Endothelial cell of umbilical vein (primary cell): ENCODE results near the gene REEP1. TPM values are rescaled to one million over a fixed set of nuclear protein-coding genes. Genes with fewer than 3 reads are reported as not detected.

Experiments used
- BruUV-seq: library from RNA; stranded (reverse); fragments of 400-500 nt; replicated peaks from 2 replicates; lab custom pipeline; 2021; lab: Mats Ljungman, UMichigan
- CTCF ChIA-PET: fragments of 300-600, 350-600 bp; sonication (Branson Sonifier 250); formaldehyde crosslinking; loops from one replicate; lab custom pipeline; 2021; ENCODE audit warnings: antibody characterized with exemption, inconsistent platforms; lab: Charles Lee
- POLR2A ChIA-PET: fragments of 300-600, 350-600 bp; sonication (Branson Sonifier 250); formaldehyde crosslinking; loops from one replicate; lab custom pipeline; 2021; ENCODE audit warnings: antibody characterized with exemption, inconsistent platforms; lab: Charles Lee
- DNase-seq: peaks from one replicate; pipeline ENCODE4 v3.0.0-alpha.2; 2011; ENCODE audit warnings: low read depth, low spot score
- FAIRE-seq: peaks from 2 replicates; lab custom pipeline; 2011; peaks lifted over from hg19 to GRCh38; lab: Jason Lieb, UNC
- H2AFZ ChIP-seq: 2 replicates; pipeline ENCODE4 v1.6.0; 2012; ENCODE audit warnings: low read depth, low read length, control low read depth, inconsistent platforms
- H3K27ac ChIP-seq: 2 replicates; pipeline ENCODE4 v1.5.1; 2011; ENCODE audit warnings: low read depth, mild to moderate bottlenecking, control low read depth, low read length, moderate library complexity; ENCODE audit not compliant: insufficient read depth
- H3K27me3 ChIP-seq, 2 experiments: 2 replicates each; pipeline versions ENCODE4 v1.6.0 to v1.6.1; 2011; ENCODE audit warnings: low read length in 2 of 2, mixed read lengths in 1 of 2; ENCODE audit not compliant: control insufficient read depth in 2 of 2, insufficient read depth in 2 of 2
- H3K36me3 ChIP-seq, 2 experiments: 2 replicates in 1 of 2; 3 replicates in 1 of 2; pipeline ENCODE4 v1.5.1; 2011; ENCODE audit warnings: low read length in 2 of 2, mild to moderate bottlenecking in 1 of 2, moderate library complexity in 1 of 2; ENCODE audit not compliant: control insufficient read depth in 2 of 2, insufficient read depth in 2 of 2; ENCODE audit errors: extremely low read depth in 1 of 2
- H3K4me1 ChIP-seq: 3 replicates; pipeline ENCODE4 v1.5.1; 2011; ENCODE audit warnings: mild to moderate bottlenecking, low read length; ENCODE audit not compliant: control insufficient read depth, insufficient read depth; ENCODE audit errors: extremely low read depth
- H3K4me2 ChIP-seq: 2 replicates; pipeline ENCODE4 v1.6.1; 2011; ENCODE audit warnings: low read length, control low read depth, mixed read lengths; ENCODE audit not compliant: insufficient read depth
- H3K4me3 ChIP-seq, 3 experiments: fragments of 200-600 bp in 1 of 3; sonication (generic), shearing (Covaris generic) in 1 of 3; replicated peaks in 1 of 3; 2 replicates each; pipeline ENCODE4 v1.5.1; 2011 to 2016; ENCODE audit warnings: control low read depth in 3 of 3, low read length in 3 of 3, mild to moderate bottlenecking in 2 of 3, inconsistent platforms in 1 of 3, low read depth in 1 of 3, moderate library complexity in 1 of 3; ENCODE audit not compliant: insufficient read depth in 1 of 3
- H3K79me2 ChIP-seq: 2 replicates; pipeline ENCODE4 v1.6.0; 2012; ENCODE audit warnings: low read length, inconsistent platforms; ENCODE audit not compliant: control insufficient read depth, insufficient read depth
- H3K9ac ChIP-seq: replicated peaks from 2 replicates; pipeline ENCODE3; 2011; ENCODE audit warnings: low read length, control low read depth; ENCODE audit not compliant: insufficient read depth; ENCODE audit errors: extremely low read depth
- H3K9me1 ChIP-seq: replicated peaks from 3 replicates; pipeline ENCODE4 v1.6.0; 2011; ENCODE audit warnings: mild to moderate bottlenecking, low read length; ENCODE audit not compliant: control insufficient read depth, insufficient read depth; ENCODE audit errors: extremely low read depth
- H3K9me3 ChIP-seq: replicated peaks from 2 replicates; pipeline ENCODE4 v1.5.1; 2012; ENCODE audit warnings: low read length, inconsistent platforms; ENCODE audit not compliant: control insufficient read depth, insufficient read depth
- H4K20me1 ChIP-seq: replicated peaks from 2 replicates; pipeline ENCODE3; 2011; ENCODE audit warnings: mild to moderate bottlenecking, low read length; ENCODE audit not compliant: control insufficient read depth, insufficient read depth; ENCODE audit errors: extremely low read depth
- CTCF ChIP-seq, 2 donors: IDR thresholded peaks; 1 replicate in 1 of 2; 2 replicates in 1 of 2; pipeline ENCODE4 v1.5.1; 2011; ENCODE audit warnings: low read length in 2 of 2, mild to moderate bottlenecking in 2 of 2, moderate library complexity in 2 of 2, control low read depth in 1 of 2, inconsistent platforms in 1 of 2, low read depth in 1 of 2; ENCODE audit not compliant: insufficient read depth in 1 of 2; ENCODE audit errors: extremely low read depth in 1 of 2
- EZH2 ChIP-seq: IDR thresholded peaks from 2 replicates; pipeline ENCODE4 v1.6.1; 2012; ENCODE audit warnings: borderline replicate concordance, low read depth, mild to moderate bottlenecking, moderate library complexity, low read length, inconsistent platforms; ENCODE audit not compliant: severe bottlenecking
- FOS ChIP-seq: IDR thresholded peaks from 2 replicates; pipeline ENCODE4 v1.6.1; 2011; ENCODE audit warnings: mild to moderate bottlenecking, low read length, moderate library complexity, borderline replicate concordance; ENCODE audit not compliant: insufficient read depth
- GATA2 ChIP-seq: IDR thresholded peaks from 2 replicates; pipeline ENCODE4 v1.7.0; 2011; ENCODE audit warnings: low read depth, mild to moderate bottlenecking, moderate library complexity, mixed read lengths, low read length; ENCODE audit not compliant: insufficient read length, insufficient read depth
- JUN ChIP-seq: IDR thresholded peaks from 2 replicates; pipeline ENCODE4 v1.6.1; 2011; ENCODE audit warnings: borderline replicate concordance, low read depth; ENCODE audit not compliant: insufficient read length, insufficient read depth
- POLR2A ChIP-seq: IDR thresholded peaks from 2 replicates; pipeline ENCODE4 v1.6.1; 2012; ENCODE audit warnings: low read depth, mild to moderate bottlenecking, control low read depth, low read length
- POLR2AphosphoS5 ChIP-seq: IDR thresholded peaks from 2 replicates; pipeline ENCODE4 v1.6.1; 2012; ENCODE audit warnings: low read depth, mild to moderate bottlenecking, control low read depth, low read length, moderate library complexity; ENCODE audit not compliant: insufficient read depth
- dilution Hi-C: fragments of 300-500 bp; cut with MboI; formaldehyde crosslinking; loops from one replicate; pipeline ENCODE4 v1.15.0; 2019; ENCODE audit warnings: low sequenced_read_pairs; ENCODE audit not compliant: extremely low pct_ligation_motif_present
- intact Hi-C: fragments of 100-400 bp; cut with micrococcal nuclease; formaldehyde crosslinking; loops from one replicate; pipeline ENCODE4 v1.10.0; 2022
- polyA plus RNA-seq, 4 experiments: library from polyadenylated mRNA; depleted of rRNA in 3 of 4; stranded (reverse) in 3 of 4; unstranded in 1 of 4; fragments of >200 nt; gene quantifications; 2 replicates each; pipeline versions ENCODE4 v1.2.1 to v1.2.3, GENCODE V29; 2011 to 2012; ENCODE audit warnings: missing spikeins in 1 of 4
- total RNA-seq: library from RNA; stranded (reverse); gene quantifications from 2 replicates; pipeline ENCODE4 v1.2.3, GENCODE V29; 2021

Gene REEP1
- total and polyA plus RNA-seq, 2 donors (not counting 3 experiments of a cell fraction or from before 2014, with no cell fraction given) = 0.11 to 0.53 TPM

- ChIA-PET CTCF (no interaction called here), POLR2A (no interaction called here)
- Histone ChIP-seq H3K9ac (no peak overlapping the region), H4K20me1 (no peaks in the 10 kb centered on the region), H2AFZ (no peak overlapping the region), H3K36me3 (no peaks in the 10 kb centered on the region), H3K4me1 (no peaks in the 10 kb centered on the region), H3K4me3 (no peak overlapping the region), H3K4me2 (no peak overlapping the region), H3K79me2 (no peaks in the 10 kb centered on the region), H3K27me3 (peaks cover 4 to 10% of the 10 kb centered on the region in 2 experiments), H3K9me1 (no peaks in the 10 kb centered on the region), H3K27ac (no peak overlapping the region), H3K9me3 (no peaks in the 10 kb centered on the region)
- dilution Hi-C loops = no loop called here
- FAIRE-seq = no peak
- peak; percentile 13 for DNase-seq
- no TSS peak for BruUV-seq
- intact Hi-C loops = no loop called here
- no peak for TF ChIP-seq GATA2
Measured at GRCh38 chr2:86239326-86239725, 98.1 kb downstream of the REEP1 start.

GRCh38 chr2:86238354-86238753 lies 99.1 kb downstream of the REEP1 start:
- H3K27ac ChIP-seq = no peak overlapping the region
- peaks cover 4 to 10% of the 10 kb centered on the region in 2 experiments for H3K27me3 ChIP-seq
- no peak for TF ChIP-seq POLR2A
- no peak for TF ChIP-seq JUN
- TF ChIP-seq EZH2 = no peak
- TF ChIP-seq FOS = no peak
- no peak for TF ChIP-seq CTCF (IDR thresholded peaks at IDR 0.05; ENCODE audit: extremely low read depth in 1 of 2, insufficient read depth in 1 of 2, low read depth in 1 of 2, low read length in 2 of 2)
- no peak for TF ChIP-seq POLR2AphosphoS5
- H3K9me1 ChIP-seq = no peaks in the 10 kb centered on the region
- no peaks in the 10 kb centered on the region for H3K9me3 ChIP-seq
- no peak overlapping the region for H3K4me3 ChIP-seq
- intact Hi-C loops = no loop called here
- CTCF ChIA-PET = interaction anchor here (2.6 kb wide), 1 partner anchor 13 kb away, joined by 6 read pairs; no protein-coding TSS in a partner anchor
- FAIRE-seq = no peak
- no peak overlapping the region for H3K9ac ChIP-seq
- POLR2A ChIA-PET = no interaction called here
- H4K20me1 ChIP-seq = no peaks in the 10 kb centered on the region
- H3K4me2 ChIP-seq = no peak overlapping the region
- DNase-seq = no peak
- dilution Hi-C loops = no loop called here
- no peak overlapping the region for H2AFZ ChIP-seq
- no peaks in the 10 kb centered on the region for H3K36me3 ChIP-seq
- H3K4me1 ChIP-seq = no peaks in the 10 kb centered on the region
- no peaks in the 10 kb centered on the region for H3K79me2 ChIP-seq
- BruUV-seq = no TSS peak
